Suppressor macrophage (primary cell): ENCODE results near the gene ANKHD1.
"Not testable (repeated sequence)": the region's sequence is repeated elsewhere in the genome, so short reads cannot be mapped to it uniquely, and the experiment has no call there.

Experiments used
- DNase-seq, 4 experiments: peaks; one replicate each; pipeline ENCODE4 v3.0.0-alpha.2; 2020 to 2022

The ANKHD1 gene

GRCh38 chr5:140564196-140565023 is 162.8 kb downstream of the ANKHD1 start, which contains the start of the genes APBB3 and SLC35A4:
Gene APBB3, minus strand, starts transcription at chr5:140564598. Its CDS starts 353 bp downstream, at chr5:140564245.
Gene SLC35A4, plus strand, starts transcription at chr5:140564828. Its CDS starts 2,342 bp downstream, at chr5:140567170.
- DNase-seq, result peak; percentile 99 to 100 (median 100)

- peak in 1 of 4 experiments; percentile 43 for DNase-seq
Measured at GRCh38 chr5:140565024-140565779, 163.6 kb downstream of the ANKHD1 start.

GRCh38 chr5:140565780-140566095 is 164.1 kb downstream of the ANKHD1 start:
- DNase-seq, result no peak

GRCh38 chr5:140566665-140567064 is 165.0 kb downstream of the ANKHD1 start:
- DNase-seq, result no peak

- no peak for DNase-seq
Measured at GRCh38 chr5:140567136-140567818, 165.6 kb downstream of the ANKHD1 start.

GRCh38 chr5:140567871-140568270 is 166.2 kb downstream of the ANKHD1 start:
- DNase-seq, result no peak

GRCh38 chr5:140568443-140569063 is 166.9 kb downstream of the ANKHD1 start:
- DNase-seq, result no peak

GRCh38 chr5:140569197-140569596 is 167.6 kb downstream of the ANKHD1 start:
- DNase-seq, result peak; percentile 30 to 56 (median 44)

GRCh38 chr5:140570058-140570457 is 168.4 kb downstream of the ANKHD1 start:
- no peak for DNase-seq

GRCh38 chr5:140570488-140570887 is 168.9 kb downstream of the ANKHD1 start:
- no peak for DNase-seq

- DNase-seq, result no peak
Measured at GRCh38 chr5:140571105-140571504, 169.5 kb downstream of the ANKHD1 start.

- DNase-seq, result no peak
Measured at GRCh38 chr5:140573683-140574082, 172.1 kb downstream of the ANKHD1 start.

- peak; percentile 50 to 77 (median 66) for DNase-seq
Measured at GRCh38 chr5:140574165-140574564, 172.5 kb downstream of the ANKHD1 start.

- DNase-seq, result peak; percentile 85 to 93 (median 92)
Measured at GRCh38 chr5:140575309-140575708, 173.7 kb downstream of the ANKHD1 start.

- peak in 3 of 4 experiments; percentile 49 to 64 (median 55) for DNase-seq
Measured at GRCh38 chr5:140576776-140577201, 175.2 kb downstream of the ANKHD1 start.

- not testable (repeated sequence) for DNase-seq
Measured at GRCh38 chr5:140579188-140579747, 177.6 kb downstream of the ANKHD1 start.

GRCh38 chr5:140587495-140587894 is 185.9 kb downstream of the ANKHD1 start:
- DNase-seq, result no peak

GRCh38 chr5:140588311-140589070 is 186.9 kb downstream of the ANKHD1 start:
- DNase-seq, result peak in 3 of 4 experiments; percentile 48 to 70 (median 69)
